CD4-positive, alpha-beta T cell (primary cell): Measurements from ENCODE around the gene MYO15B. TPM values are rescaled to one million over a fixed set of nuclear protein-coding genes. Genes with fewer than 3 reads are reported as not detected.

Experiments
- ATAC-seq: fragments of 200-7000 bp; cut with Tn5 transposase; one replicate; pipeline ENCODE4 v1.10.0; 2022; ENCODE audit warnings: mild to moderate bottlenecking; ENCODE audit not compliant: poor library complexity
- CTCF ChIA-PET: fragments of 350-600 bp; sonication (Branson Sonifier 250); formaldehyde crosslinking; loops from one replicate; lab custom pipeline; 2021; ENCODE audit warnings: antibody characterized with exemption, inconsistent platforms; lab: Charles Lee
- POLR2A ChIA-PET: fragments of 350-600 bp; sonication (Branson Sonifier 250); formaldehyde crosslinking; loops from one replicate; lab custom pipeline; 2021; ENCODE audit warnings: antibody characterized with exemption, inconsistent platforms; lab: Charles Lee
- DNase-seq, 14 experiments: peaks; one replicate each; pipeline ENCODE4 v3.0.0-alpha.2; 2013 to 2020; ENCODE audit warnings: mixed read lengths in 2 of 14
- H3K27ac ChIP-seq, 2 donors: one replicate each; pipeline versions ENCODE4 v1.5.1 to v1.7.0; 2013; ENCODE audit warnings: low read length in 2 of 2, low read depth in 1 of 2, mild to moderate bottlenecking in 1 of 2
- H3K27me3 ChIP-seq, 2 experiments: 1 replicate in 1 of 2; 2 replicates in 1 of 2; pipeline versions ENCODE4 v1.6.1 to v1.7.0; 2013; ENCODE audit warnings: low read length in 2 of 2, control low read depth in 1 of 2, mild to moderate bottlenecking in 1 of 2, moderate library complexity in 1 of 2; ENCODE audit not compliant: insufficient read depth in 2 of 2, control insufficient read depth in 1 of 2
- H3K36me3 ChIP-seq: one replicate; pipeline ENCODE4 v1.6.1; 2013; ENCODE audit warnings: low read length, control low read depth; ENCODE audit not compliant: insufficient read depth
- H3K4me1 ChIP-seq: one replicate; pipeline ENCODE4 v1.6.1; 2013; ENCODE audit warnings: low read length, control low read depth; ENCODE audit not compliant: insufficient read depth
- H3K4me3 ChIP-seq: one replicate; pipeline ENCODE4 v1.5.1; 2013; ENCODE audit warnings: mild to moderate bottlenecking, low read length, moderate library complexity
- H3K9me3 ChIP-seq, 2 experiments: 1 replicate in 1 of 2; 2 replicates in 1 of 2; pipeline versions ENCODE4 v1.6.1 to v1.7.0; 2013; ENCODE audit warnings: low read length in 2 of 2, mild to moderate bottlenecking in 2 of 2, control low read depth in 1 of 2, moderate library complexity in 1 of 2; ENCODE audit not compliant: control insufficient read depth in 1 of 2, insufficient read depth in 1 of 2
- H3K27ac Mint-ChIP-seq: one replicate; pipeline ENCODE4 v1.8.0; 2020; ENCODE audit warnings: mixed read lengths
- H3K27me3 Mint-ChIP-seq: one replicate; pipeline ENCODE4 v1.8.0; 2021; ENCODE audit warnings: mixed read lengths
- H3K36me3 Mint-ChIP-seq: one replicate; pipeline ENCODE4 v1.8.0; 2021; ENCODE audit warnings: low read depth, mixed read lengths
- H3K4me1 Mint-ChIP-seq: one replicate; pipeline ENCODE4 v1.8.0; 2021; ENCODE audit warnings: low read depth, mixed read lengths
- H3K4me3 Mint-ChIP-seq: one replicate; pipeline ENCODE4 v1.8.0; 2020; ENCODE audit warnings: mild to moderate bottlenecking, mixed read lengths
- H3K9me3 Mint-ChIP-seq: one replicate; pipeline ENCODE4 v1.8.0; 2020; ENCODE audit warnings: mixed read lengths
- intact Hi-C, 2 experiments: fragments of 100-400 bp; cut with DNase I in 1 of 2; cut with micrococcal nuclease in 1 of 2; formaldehyde crosslinking; loops; one replicate each; pipeline versions ENCODE4 v1.15.1 to v1.9.0; 2023 to 2025; cut with DNase I, micrococcal nuclease
- total RNA-seq, 174 experiments: library from RNA in 2 of 174; stranded (reverse) in 2 of 174; gene quantifications; one replicate each; pipeline ENCODE4 v1.2.3 and lab custom pipeline; 2021 to 2026
- TF ChIP-seq, protein P1 (sequence below): fragments of 200-600 bp; IDR thresholded peaks from one replicate; pipeline ENCODE4 v1.8.0; 2022; ENCODE audit warnings: antibody characterized with exemption, mild to moderate bottlenecking

MYO15B gene
- total RNA-seq, 2 experiments from 2014 or later: 202 to 209 TPM

- ATAC-seq (no peak), DNase-seq (no peak)
- TF ChIP-seq, protein P1, sequence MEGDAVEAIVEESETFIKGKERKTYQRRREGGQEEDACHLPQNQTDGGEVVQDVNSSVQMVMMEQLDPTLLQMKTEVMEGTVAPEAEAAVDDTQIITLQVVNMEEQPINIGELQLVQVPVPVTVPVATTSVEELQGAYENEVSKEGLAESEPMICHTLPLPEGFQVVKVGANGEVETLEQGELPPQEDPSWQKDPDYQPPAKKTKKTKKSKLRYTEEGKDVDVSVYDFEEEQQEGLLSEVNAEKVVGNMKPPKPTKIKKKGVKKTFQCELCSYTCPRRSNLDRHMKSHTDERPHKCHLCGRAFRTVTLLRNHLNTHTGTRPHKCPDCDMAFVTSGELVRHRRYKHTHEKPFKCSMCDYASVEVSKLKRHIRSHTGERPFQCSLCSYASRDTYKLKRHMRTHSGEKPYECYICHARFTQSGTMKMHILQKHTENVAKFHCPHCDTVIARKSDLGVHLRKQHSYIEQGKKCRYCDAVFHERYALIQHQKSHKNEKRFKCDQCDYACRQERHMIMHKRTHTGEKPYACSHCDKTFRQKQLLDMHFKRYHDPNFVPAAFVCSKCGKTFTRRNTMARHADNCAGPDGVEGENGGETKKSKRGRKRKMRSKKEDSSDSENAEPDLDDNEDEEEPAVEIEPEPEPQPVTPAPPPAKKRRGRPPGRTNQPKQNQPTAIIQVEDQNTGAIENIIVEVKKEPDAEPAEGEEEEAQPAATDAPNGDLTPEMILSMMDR: no peak
- no peaks in the 10 kb centered on the region for H3K9me3 Mint-ChIP-seq
- Histone ChIP-seq H3K36me3 (peaks cover 49% of the 10 kb centered on the region), H3K4me3 (no peak overlapping the region), H3K9me3 (no peaks in the 10 kb centered on the region), H3K27me3 (no peaks in the 10 kb centered on the region), H3K4me1 (peaks cover 23% of the 10 kb centered on the region), H3K27ac (no peak overlapping the region)
- POLR2A ChIA-PET: no interaction called here
- H3K4me3 Mint-ChIP-seq: peak overlapping the region; percentile 51
- H3K4me1 Mint-ChIP-seq: peaks cover 14% of the 10 kb centered on the region
- peak overlapping the region; percentile 9 for H3K27ac Mint-ChIP-seq
- CTCF ChIA-PET: no interaction called here
- intact Hi-C loops: loop anchor here in 1 of 2 experiments (10.0 kb wide), 1 partner anchor 241 kb away; the partner anchor contains the start of gene MRPL38
- peaks cover 42% of the 10 kb centered on the region for H3K36me3 Mint-ChIP-seq
- no peaks in the 10 kb centered on the region for H3K27me3 Mint-ChIP-seq
These were observed 76.5 kb downstream of the MYO15B start for GRCh38 chr17:75664099-75664549.

DNA sequence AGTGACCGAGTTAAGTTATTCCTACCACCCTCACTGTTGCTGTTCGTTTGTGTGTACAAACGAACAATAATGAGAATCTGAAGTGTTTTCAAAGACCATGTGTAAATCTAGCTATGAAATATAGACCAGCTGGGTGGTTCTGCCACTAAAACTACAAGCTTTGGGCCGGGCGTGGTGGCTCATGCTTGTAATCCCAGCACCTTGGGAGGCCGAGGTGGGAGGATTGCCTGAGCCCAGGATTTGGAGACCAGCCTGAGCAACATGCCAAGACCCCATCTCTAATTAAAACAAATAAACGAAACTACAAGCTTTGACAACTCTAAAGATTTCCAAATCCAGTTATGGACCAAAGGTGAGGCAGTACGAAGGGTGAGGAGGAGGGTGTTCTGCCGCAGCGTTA lies 78.4 kb downstream of the MYO15B start:
- TF ChIP-seq, protein P1: no peak
- H3K27ac Mint-ChIP-seq: peak overlapping the region; percentile 57
- no peaks in the 10 kb centered on the region for H3K9me3 Mint-ChIP-seq
- Histone ChIP-seq H3K4me3 (no peak overlapping the region), H3K27ac (no peak overlapping the region), H3K4me1 (peaks cover 23% of the 10 kb centered on the region), H3K27me3 (no peaks in the 10 kb centered on the region), H3K9me3 (no peaks in the 10 kb centered on the region), H3K36me3 (peaks cover 49% of the 10 kb centered on the region)
- CTCF ChIA-PET: interaction anchor here (1.4 to 3.3 kb wide), 3 partner anchors 13 to 88 kb away, joined by 3 to 12 read pairs (median 6); no protein-coding TSS in a partner anchor
- peaks cover 22% of the 10 kb centered on the region for H3K4me1 Mint-ChIP-seq
- intact Hi-C loops: loop anchor here in 1 of 2 experiments (5.0 to 10.0 kb wide), 4 partner anchors 139 to 789 kb away; partner anchors contain the start of genes LLGL2, MIF4GD and MRPL38
- peak overlapping the region; percentile 72 for H3K4me3 Mint-ChIP-seq
- POLR2A ChIA-PET: interaction anchor here (1.0 to 2.4 kb wide), 10 partner anchors 11 to 210 kb away, joined by 3 to 15 read pairs (median 7); partner anchors contain the start of genes TMEM94 and WBP2
- DNase-seq (no peak), ATAC-seq (no peak)
- H3K27me3 Mint-ChIP-seq: no peaks in the 10 kb centered on the region
- H3K36me3 Mint-ChIP-seq: peaks cover 40% of the 10 kb centered on the region

DNA sequence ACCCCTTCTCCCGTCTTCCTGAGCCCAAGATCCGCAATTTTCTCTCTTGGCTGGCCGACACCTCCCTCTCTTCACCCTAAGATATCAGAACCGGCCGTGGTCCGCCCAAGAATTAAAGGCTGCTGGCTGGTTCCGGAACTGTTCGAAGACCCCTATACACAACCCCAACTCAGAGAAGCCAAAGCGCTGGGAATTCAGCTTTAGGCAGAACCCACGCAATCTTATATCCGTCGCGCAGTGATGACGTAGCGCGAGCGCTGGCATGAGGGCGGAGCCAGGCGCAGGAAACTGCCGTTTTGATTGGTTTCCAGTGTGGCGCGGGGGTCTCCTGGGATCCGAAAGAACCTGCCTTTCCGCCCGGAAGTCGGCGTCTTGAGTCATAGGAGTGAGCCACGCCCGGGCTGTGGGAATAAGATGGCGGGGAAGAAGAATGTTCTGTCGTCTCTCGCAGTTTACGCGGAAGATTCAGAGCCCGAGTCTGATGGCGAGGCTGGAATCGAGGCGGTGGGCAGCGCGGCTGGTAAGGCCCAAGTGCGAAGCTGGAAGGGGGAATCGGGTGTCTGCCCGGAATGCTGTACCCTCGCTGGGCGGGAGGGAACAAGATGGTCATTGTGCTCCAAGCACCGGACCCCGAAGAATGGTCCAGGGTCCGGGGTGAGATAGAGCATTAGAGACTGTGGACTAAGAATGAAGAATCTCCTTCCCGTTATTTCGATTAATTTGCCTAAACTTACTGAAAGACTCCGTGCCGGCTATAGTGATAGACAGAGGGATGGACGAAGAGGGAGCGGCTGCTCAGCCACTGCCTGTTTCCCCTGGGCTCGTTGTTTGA lies 79.6 kb downstream of the MYO15B start, which contains the start of the genes RECQL5 and SAP30BP:
RECQL5 (minus strand) TSS at position 196 of the 832 bp plus-strand sequence. CDS start 597 bp downstream, outside the sequence.
SAP30BP (plus strand) TSS at position 380 of the 832 bp plus-strand sequence; CDS start at position 415, 35 bp downstream.
- H3K27me3 Mint-ChIP-seq: no peaks in the 10 kb centered on the region
- no peaks in the 10 kb centered on the region for H3K9me3 Mint-ChIP-seq
- POLR2A ChIA-PET: interaction anchor here (0.6 to 2.7 kb wide), 22 partner anchors 8 to 794 kb away, joined by 3 to 18 read pairs (median 4); partner anchors contain the start of genes FDXR, MIF4GD, MRPL58 and SLC25A19
- Histone ChIP-seq H3K27ac (peak within 1 kb of the TSS; percentile 87 to 90), H3K4me1 (peaks cover 23% of the 10 kb centered on the region), H3K4me3 (peak within 1 kb of the TSS; percentile 76), H3K27me3 (no peaks in the 10 kb centered on the region), H3K9me3 (no peaks in the 10 kb centered on the region), H3K36me3 (peaks cover 51% of the 10 kb centered on the region)
- DNase-seq: peak; percentile 97 to 99 (median 98)
- TF ChIP-seq, protein P1: no peak
- peak within 1 kb of the TSS; percentile 72 for H3K4me3 Mint-ChIP-seq
- ATAC-seq: peak; percentile 100
- H3K36me3 Mint-ChIP-seq: peaks cover 45% of the 10 kb centered on the region
- intact Hi-C loops: loop anchor here in 1 of 2 experiments (5.0 to 10.0 kb wide), 4 partner anchors 140 to 790 kb away; partner anchors contain the start of genes LLGL2, MIF4GD and MRPL38
- peak within 1 kb of the TSS; percentile 57 for H3K27ac Mint-ChIP-seq
- peaks cover 26% of the 10 kb centered on the region for H3K4me1 Mint-ChIP-seq
- CTCF ChIA-PET: interaction anchor here (0.6 to 3.3 kb wide), 7 partner anchors 14 to 313 kb away, joined by 3 to 12 read pairs (median 3); no protein-coding TSS in a partner anchor
